ENCODE measurements around the gene HLCS. TPM values are rescaled to one million over a fixed set of nuclear protein-coding genes. Genes with fewer than 3 reads are reported as not detected.

Gene HLCS
- total RNA-seq, 1 donor from 2014 or later: 21.9 TPM

DNA sequence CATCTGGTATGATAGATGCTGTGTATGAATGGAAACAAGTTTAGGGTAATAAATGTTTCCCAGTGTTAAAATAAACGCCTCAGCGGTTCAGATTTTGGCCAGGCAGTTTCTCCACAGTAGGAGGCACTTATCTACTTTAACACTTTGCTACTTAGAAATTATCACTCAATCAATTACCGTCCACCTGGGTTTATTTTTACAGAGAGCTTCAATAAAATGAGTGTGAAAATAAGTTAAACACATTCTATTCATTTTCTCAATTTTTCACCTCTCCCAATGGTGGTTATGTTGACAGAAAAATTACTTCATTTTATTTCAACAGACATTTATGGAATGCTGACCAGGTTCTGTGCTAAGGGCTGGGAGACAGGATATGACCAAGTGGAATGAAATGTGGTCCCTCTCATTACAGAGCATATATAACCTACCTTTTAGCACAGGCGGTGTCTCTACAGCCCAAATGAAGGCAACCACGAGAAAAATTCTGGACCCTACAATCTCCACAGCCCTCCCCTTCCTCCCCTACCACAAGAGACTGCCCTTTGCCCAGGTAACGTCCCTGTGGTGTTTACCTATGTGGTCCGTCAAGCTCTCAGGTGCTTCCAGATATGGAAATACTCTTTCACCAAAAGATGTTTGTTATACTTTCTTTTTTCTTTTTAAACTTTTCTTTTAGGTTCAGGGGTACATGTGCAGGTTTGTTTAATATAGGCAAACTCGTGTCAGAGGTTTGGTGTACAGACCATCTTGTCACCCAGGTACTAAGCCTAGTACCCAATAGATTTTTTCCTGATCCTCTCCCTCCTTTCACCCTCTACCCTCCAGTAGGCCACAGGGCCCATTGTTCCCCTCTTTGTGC is 105.5 kb downstream of the HLCS start:
- no peak overlapping the region for H3K27ac Mint-ChIP-seq (ENCODE audit: unreplicated experiment)
- no peak overlapping the region for H3K4me3 Mint-ChIP-seq
- DNase-seq (ENCODE audit: low read depth, low spot score): no peak
- H3K27me3 Mint-ChIP-seq (ENCODE audit: low read depth): no peaks in the 10 kb centered on the region
- no peaks in the 10 kb centered on the region for H3K36me3 Mint-ChIP-seq (ENCODE audit: low read depth)
- TF ChIP-seq, protein P1, sequence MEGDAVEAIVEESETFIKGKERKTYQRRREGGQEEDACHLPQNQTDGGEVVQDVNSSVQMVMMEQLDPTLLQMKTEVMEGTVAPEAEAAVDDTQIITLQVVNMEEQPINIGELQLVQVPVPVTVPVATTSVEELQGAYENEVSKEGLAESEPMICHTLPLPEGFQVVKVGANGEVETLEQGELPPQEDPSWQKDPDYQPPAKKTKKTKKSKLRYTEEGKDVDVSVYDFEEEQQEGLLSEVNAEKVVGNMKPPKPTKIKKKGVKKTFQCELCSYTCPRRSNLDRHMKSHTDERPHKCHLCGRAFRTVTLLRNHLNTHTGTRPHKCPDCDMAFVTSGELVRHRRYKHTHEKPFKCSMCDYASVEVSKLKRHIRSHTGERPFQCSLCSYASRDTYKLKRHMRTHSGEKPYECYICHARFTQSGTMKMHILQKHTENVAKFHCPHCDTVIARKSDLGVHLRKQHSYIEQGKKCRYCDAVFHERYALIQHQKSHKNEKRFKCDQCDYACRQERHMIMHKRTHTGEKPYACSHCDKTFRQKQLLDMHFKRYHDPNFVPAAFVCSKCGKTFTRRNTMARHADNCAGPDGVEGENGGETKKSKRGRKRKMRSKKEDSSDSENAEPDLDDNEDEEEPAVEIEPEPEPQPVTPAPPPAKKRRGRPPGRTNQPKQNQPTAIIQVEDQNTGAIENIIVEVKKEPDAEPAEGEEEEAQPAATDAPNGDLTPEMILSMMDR (conservative IDR thresholded peaks at IDR 0.05): no peak
- H3K9me3 Mint-ChIP-seq: no peaks in the 10 kb centered on the region
- peaks cover 29% of the 10 kb centered on the region for H3K4me1 Mint-ChIP-seq

DNA sequence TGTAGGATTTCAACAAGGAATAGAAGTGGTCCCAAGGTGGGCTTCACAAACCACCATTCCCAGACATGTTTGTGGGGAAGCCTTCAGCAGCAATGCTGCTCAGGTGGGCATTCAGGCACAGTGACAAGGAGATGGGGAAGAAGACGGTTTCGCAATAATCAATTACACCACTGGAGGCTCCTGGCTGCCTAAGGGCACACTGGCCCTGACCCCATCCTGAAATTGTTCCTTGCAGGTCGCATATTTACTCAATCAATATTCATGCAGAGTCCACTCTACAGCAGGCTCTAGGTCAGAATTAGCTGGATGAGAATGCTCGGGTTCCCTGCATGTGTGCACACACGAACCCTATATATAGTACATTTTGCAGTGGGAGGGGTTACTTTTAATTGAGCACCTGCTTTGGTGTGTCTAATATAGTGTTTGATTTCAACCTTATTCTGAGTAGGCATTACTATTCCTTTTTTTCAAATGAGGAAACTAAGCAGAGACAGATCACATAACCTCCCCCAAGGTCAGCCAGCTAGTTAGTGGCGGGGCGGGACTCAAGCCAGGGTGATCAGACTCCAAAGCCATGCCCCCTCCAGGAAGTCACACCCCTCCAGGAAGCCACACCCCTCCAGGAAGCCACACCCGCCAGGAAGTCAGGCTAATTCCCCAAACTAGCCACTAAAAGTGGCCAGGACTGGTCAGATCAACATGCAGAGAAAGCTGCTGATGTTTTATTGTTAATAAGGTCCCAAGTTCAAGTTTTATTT is 106.5 kb downstream of the HLCS start:
- no peak overlapping the region for H3K27ac Mint-ChIP-seq (ENCODE audit: unreplicated experiment)
- DNase-seq (ENCODE audit: low read depth, low spot score): no peak
- no peak overlapping the region for H3K4me3 Mint-ChIP-seq
- H3K36me3 Mint-ChIP-seq (ENCODE audit: low read depth): no peaks in the 10 kb centered on the region
- H3K9me3 Mint-ChIP-seq: no peaks in the 10 kb centered on the region
- TF ChIP-seq, protein P1 (conservative IDR thresholded peaks at IDR 0.05): no peak
- H3K27me3 Mint-ChIP-seq (ENCODE audit: low read depth): no peaks in the 10 kb centered on the region
- H3K4me1 Mint-ChIP-seq: peaks cover 29% of the 10 kb centered on the region

DNA sequence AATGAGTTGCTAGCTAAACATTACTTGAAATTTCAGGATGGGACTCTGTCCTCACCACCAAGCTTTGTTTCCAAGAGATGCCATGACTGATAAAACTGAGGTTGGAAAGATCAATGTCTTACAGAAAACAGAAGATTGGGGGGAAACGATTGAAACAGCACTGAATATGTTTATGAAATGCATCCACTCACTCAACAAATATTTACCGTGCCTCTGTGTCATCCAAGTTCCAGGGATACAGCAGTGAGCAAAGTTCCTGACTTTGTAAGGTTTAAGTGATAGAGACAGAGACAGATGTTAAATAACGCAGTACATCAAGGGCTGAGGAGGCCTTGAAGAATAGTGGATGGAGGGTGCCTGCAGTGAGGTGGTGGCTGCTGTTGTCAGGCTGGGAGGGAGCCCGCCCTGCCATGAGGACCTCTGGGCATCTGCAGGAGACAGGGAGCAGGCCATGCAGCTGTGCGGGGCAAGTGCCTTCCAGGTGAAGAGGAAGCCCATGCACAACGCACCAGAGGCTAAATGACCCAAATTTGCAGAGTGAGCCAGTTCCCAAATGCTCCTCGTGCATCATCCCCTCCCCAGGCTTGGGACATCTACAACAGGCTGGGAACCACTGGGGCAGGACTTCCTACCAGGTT is 108.0 kb downstream of the HLCS start:
- Mint-ChIP-seq H3K4me1 (peaks cover 28% of the 10 kb centered on the region), H3K27ac (ENCODE audit: unreplicated experiment) (no peak overlapping the region), H3K36me3 (ENCODE audit: low read depth) (no peaks in the 10 kb centered on the region), H3K9me3 (no peaks in the 10 kb centered on the region), H3K4me3 (no peak overlapping the region), H3K27me3 (ENCODE audit: low read depth) (no peaks in the 10 kb centered on the region)
- TF ChIP-seq, protein P1 (conservative IDR thresholded peaks at IDR 0.05): no peak
- no peak for DNase-seq (ENCODE audit: low read depth, low spot score)

DNA sequence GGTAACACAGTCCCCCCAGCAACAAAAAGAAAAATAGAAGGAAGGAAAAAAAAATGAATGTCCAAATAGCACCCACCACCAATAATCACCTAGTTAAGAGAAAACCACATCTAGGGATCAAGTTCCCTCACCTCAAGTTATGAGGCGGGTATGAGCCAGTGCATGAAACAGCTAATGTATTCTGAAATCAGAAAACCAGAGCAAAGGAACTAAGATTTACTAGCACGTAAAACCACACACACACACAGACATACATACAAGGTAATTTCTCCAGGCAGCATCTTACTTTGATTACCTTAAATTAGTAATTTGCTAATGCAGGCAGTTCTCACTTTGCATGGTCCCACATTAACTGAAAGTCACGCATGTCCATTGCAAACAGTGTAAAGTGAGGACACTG is 109.8 kb downstream of the HLCS start:
- no peak for DNase-seq (ENCODE audit: low read depth, low spot score)
- Mint-ChIP-seq H3K4me1 (peaks cover 14% of the 10 kb centered on the region), H3K27me3 (ENCODE audit: low read depth) (no peaks in the 10 kb centered on the region), H3K27ac (ENCODE audit: unreplicated experiment) (no peak overlapping the region), H3K4me3 (no peak overlapping the region), H3K9me3 (no peaks in the 10 kb centered on the region), H3K36me3 (ENCODE audit: low read depth) (no peaks in the 10 kb centered on the region)
- TF ChIP-seq, protein P1 (conservative IDR thresholded peaks at IDR 0.05): no peak

DNA sequence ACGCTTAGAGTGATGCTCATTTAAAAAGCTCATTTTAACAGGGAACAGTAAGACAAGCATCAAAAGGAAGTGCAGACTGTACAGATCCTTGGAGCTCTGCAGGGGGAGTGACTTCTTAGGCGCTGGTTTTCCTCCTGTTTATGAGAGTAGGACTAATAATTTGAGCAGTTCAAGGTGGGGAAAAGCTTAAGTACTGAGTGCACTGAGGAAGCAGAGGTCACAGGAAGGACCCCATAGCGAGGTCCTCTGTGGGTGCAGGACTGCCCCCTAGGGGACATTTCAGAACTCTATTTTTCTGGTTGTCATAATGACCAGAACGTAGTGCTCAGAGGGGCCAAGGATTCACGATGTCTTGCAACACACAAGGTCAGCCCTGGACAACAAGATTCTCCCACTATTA is 112.1 kb downstream of the HLCS start:
- Mint-ChIP-seq H3K27ac (ENCODE audit: unreplicated experiment) (no peak overlapping the region), H3K9me3 (no peaks in the 10 kb centered on the region), H3K27me3 (ENCODE audit: low read depth) (no peaks in the 10 kb centered on the region), H3K4me3 (no peak overlapping the region), H3K36me3 (ENCODE audit: low read depth) (no peaks in the 10 kb centered on the region), H3K4me1 (peaks cover 11% of the 10 kb centered on the region)
- TF ChIP-seq, protein P1 (conservative IDR thresholded peaks at IDR 0.05): peak; percentile 74
- DNase-seq (ENCODE audit: low read depth, low spot score): peak; percentile 69
